Mesothelial cell of epicardium (in vitro differentiated cells): ENCODE results near the gene OTOA. TPM values are rescaled to one million over a fixed set of nuclear protein-coding genes. Genes with fewer than 3 reads are reported as not detected.
A peak's percentile ranks its signal among the peaks of the same experiment; 100 is the strongest.
"Not testable (repeated sequence)": the region's sequence is repeated elsewhere in the genome, so short reads cannot be mapped to it uniquely, and the experiment has no call there.

Experiments used
- DNase-seq, 2 experiments: peaks; one replicate each; pipeline ENCODE4 v3.0.0; 2021; ENCODE audit warnings: low spot score in 2 of 2; ENCODE audit not compliant: unreplicated experiment in 2 of 2
- H3K27ac Mint-ChIP-seq: 2 replicates; pipeline ENCODE4 v1.8.0; 2021; ENCODE audit warnings: mixed read lengths
- H3K27me3 Mint-ChIP-seq: 2 replicates; pipeline ENCODE4 v1.8.0; 2021; ENCODE audit warnings: low read depth, mixed read lengths
- H3K36me3 Mint-ChIP-seq: 2 replicates; pipeline ENCODE4 v1.8.0; 2021; ENCODE audit warnings: mixed read lengths
- H3K4me1 Mint-ChIP-seq: 2 replicates; pipeline ENCODE4 v1.8.0; 2021; ENCODE audit warnings: mixed read lengths
- H3K4me3 Mint-ChIP-seq: 2 replicates; pipeline ENCODE4 v1.8.0; 2021; ENCODE audit warnings: mild to moderate bottlenecking, moderate library complexity, mixed read lengths
- H3K9me3 Mint-ChIP-seq: 2 replicates; pipeline ENCODE4 v1.8.0; 2021; ENCODE audit warnings: mixed read lengths
- CTCF ChIP-seq: fragments of 200-600 bp; sonication (generic); IDR thresholded peaks from one replicate; pipeline ENCODE4 v1.5.0; 2021; ENCODE audit warnings: antibody characterized with exemption; ENCODE audit not compliant: unreplicated experiment
- total RNA-seq: library from RNA; stranded (reverse); gene quantifications from 3 replicates; pipeline ENCODE4 v1.2.1, GENCODE V29; 2021

Gene OTOA
- total RNA-seq, 1 donor from 2014 or later, result 0.25 TPM

GRCh38 chr16:21685034-21685455 is 21.3 kb downstream of the OTOA start:
- peak in 1 of 2 experiments; percentile 47 for DNase-seq
- Mint-ChIP-seq H3K36me3 (no peaks in the 10 kb centered on the region), H3K27me3 (peaks cover 22% of the 10 kb centered on the region), H3K9me3 (no peaks in the 10 kb centered on the region), H3K4me3 (no peak overlapping the region), H3K4me1 (no peaks in the 10 kb centered on the region), H3K27ac (no peak overlapping the region)
- TF ChIP-seq CTCF, result no peak

DNA sequence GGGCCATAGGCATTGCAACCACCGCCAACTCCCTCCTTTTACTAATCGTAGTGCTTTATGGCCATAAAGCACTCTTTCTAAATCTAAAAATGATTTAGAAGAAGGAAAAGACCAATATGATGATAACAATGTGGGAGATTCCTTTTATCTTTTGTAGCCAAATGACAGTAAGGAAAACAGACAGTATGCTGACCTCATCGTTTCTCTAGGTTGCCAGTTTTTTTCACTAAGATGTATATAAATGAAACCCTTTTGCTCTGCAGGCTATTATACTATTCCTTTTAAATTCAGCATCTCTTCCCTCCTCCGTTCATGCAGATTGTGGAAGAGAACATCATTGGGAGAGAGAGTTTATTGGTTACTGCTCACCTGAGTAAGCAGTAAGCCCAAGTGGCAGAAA is 25.3 kb downstream of the OTOA start:
- H3K4me1 Mint-ChIP-seq, result no peaks in the 10 kb centered on the region
- H3K9me3 Mint-ChIP-seq, result no peaks in the 10 kb centered on the region
- H3K4me3 Mint-ChIP-seq, result no peak overlapping the region
- no peak overlapping the region for H3K27ac Mint-ChIP-seq
- H3K27me3 Mint-ChIP-seq, result peaks cover 10% of the 10 kb centered on the region
- TF ChIP-seq CTCF, result no peak
- H3K36me3 Mint-ChIP-seq, result no peaks in the 10 kb centered on the region
- DNase-seq, result no peak

- not testable (repeated sequence) for H3K27ac Mint-ChIP-seq, H3K9me3 Mint-ChIP-seq, H3K36me3 Mint-ChIP-seq, H3K4me1 Mint-ChIP-seq, H3K4me3 Mint-ChIP-seq, DNase-seq
- peaks cover 13% of the 10 kb centered on the region for H3K27me3 Mint-ChIP-seq
Observed at GRCh38 chr16:21690967-21691366, 27.2 kb downstream of the OTOA start.

DNA sequence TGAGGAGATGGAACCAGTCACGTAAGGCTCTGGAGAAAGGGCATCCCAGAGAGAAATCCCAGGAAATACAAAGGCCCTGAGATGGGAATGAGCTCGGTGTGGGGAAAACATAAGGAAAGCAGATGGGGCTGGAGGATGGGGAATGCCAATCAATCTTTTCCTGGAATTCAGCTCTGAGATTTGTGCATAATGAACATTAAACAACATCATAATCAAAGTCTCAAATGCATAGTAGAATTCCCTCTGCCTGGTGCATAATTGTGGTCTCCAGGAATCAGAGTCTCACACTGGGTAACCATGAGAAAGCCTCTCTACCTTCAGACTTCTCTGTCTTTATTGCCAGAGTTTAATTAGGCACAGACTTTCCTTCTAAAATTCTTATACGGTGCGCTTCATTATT is 30.8 kb downstream of the OTOA start:
- DNase-seq, result no peak
- Mint-ChIP-seq H3K4me1 (no peaks in the 10 kb centered on the region), H3K27me3 (peaks cover 3% of the 10 kb centered on the region), H3K36me3 (no peaks in the 10 kb centered on the region), H3K4me3 (no peak overlapping the region), H3K27ac (no peak overlapping the region), H3K9me3 (no peaks in the 10 kb centered on the region)
- TF ChIP-seq CTCF, result no peak

DNA sequence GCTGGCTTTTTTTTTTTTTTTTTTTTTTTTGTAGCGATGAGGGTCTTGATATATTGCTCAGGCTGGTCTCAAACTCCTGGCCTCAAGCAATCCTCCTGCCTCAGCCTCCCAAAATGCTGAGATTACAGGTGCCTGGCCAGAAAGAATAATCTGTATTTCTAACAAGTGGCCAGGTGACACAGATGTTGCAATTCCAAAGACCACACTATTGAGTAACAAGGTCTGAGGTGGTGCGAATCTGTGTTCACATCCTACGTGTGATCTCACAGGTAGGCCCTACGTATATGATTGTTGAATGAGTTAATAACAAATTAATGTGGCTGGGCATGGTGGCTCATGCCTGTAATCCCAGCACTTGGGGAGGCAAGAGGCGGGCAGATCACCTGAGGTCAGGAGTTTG is 33.3 kb downstream of the OTOA start:
- peaks cover 3% of the 10 kb centered on the region for H3K27me3 Mint-ChIP-seq
- H3K9me3 Mint-ChIP-seq, result no peaks in the 10 kb centered on the region
- H3K4me3 Mint-ChIP-seq, result no peak overlapping the region
- no peaks in the 10 kb centered on the region for H3K4me1 Mint-ChIP-seq
- H3K27ac Mint-ChIP-seq, result no peak overlapping the region
- no peaks in the 10 kb centered on the region for H3K36me3 Mint-ChIP-seq
- TF ChIP-seq CTCF, result no peak
- no peak for DNase-seq

GRCh38 chr16:21698169-21699032 is 34.6 kb downstream of the OTOA start:
- no peak overlapping the region for H3K27ac Mint-ChIP-seq
- no peak overlapping the region for H3K4me3 Mint-ChIP-seq
- H3K27me3 Mint-ChIP-seq, result peaks cover 3% of the 10 kb centered on the region
- no peak for DNase-seq
- no peaks in the 10 kb centered on the region for H3K4me1 Mint-ChIP-seq
- TF ChIP-seq CTCF, result no peak
- no peaks in the 10 kb centered on the region for H3K9me3 Mint-ChIP-seq
- no peaks in the 10 kb centered on the region for H3K36me3 Mint-ChIP-seq
